Gastrocnemius medialis (tissue), 4 donors: ENCODE results near the gene ZBTB16.

Experiments used
- CTCF ChIP-seq, 5 experiments: fragments of 450-650 bp in 3 of 5; fragments of 200-600 bp in 2 of 5; sonication (generic) in 2 of 5; IDR thresholded peaks in 4 of 5; conservative IDR thresholded peaks in 1 of 5; 1 replicate in 4 of 5; 2 replicates in 1 of 5; pipeline ENCODE4 v1.5.1; 2016 to 2019; ENCODE audit warnings: antibody characterized with exemption in 5 of 5, mild to moderate bottlenecking in 3 of 5, moderate library complexity in 3 of 5
- POLR2A ChIP-seq, 2 donors: fragments of 450-650 bp; IDR thresholded peaks; one replicate each; pipeline ENCODE4 v1.6.1; 2017; ENCODE audit warnings: antibody characterized with exemption in 2 of 2, mild to moderate bottlenecking in 2 of 2, moderate library complexity in 2 of 2

- no peak for TF ChIP-seq CTCF (IDR thresholded peaks at IDR 0.05 in 4 of 5, conservative IDR thresholded peaks at IDR 0.05 in 1 of 5)
- no peak for TF ChIP-seq POLR2A (IDR thresholded peaks at IDR 0.05)
Observed at GRCh38 chr11:114152785-114153184, 93.3 kb downstream of the ZBTB16 start.
